Prostate gland (tissue), 2 donors: ENCODE measurements around the gene TOP2A.

Experiments
- CTCF ChIP-seq, 4 experiments: fragments of 200-600 bp in 2 of 4; fragments of 450-650 bp in 2 of 4; sonication (generic) in 2 of 4; IDR thresholded peaks; 1 replicate in 3 of 4; 2 replicates in 1 of 4; pipeline ENCODE4 v1.5.1; 2016 to 2019; ENCODE audit warnings: antibody characterized with exemption in 4 of 4, mild to moderate bottlenecking in 2 of 4, moderate library complexity in 2 of 4
- POLR2A ChIP-seq: fragments of 450-650 bp; IDR thresholded peaks from one replicate; pipeline ENCODE4 v1.6.1; 2016; ENCODE audit warnings: antibody characterized with exemption, mild to moderate bottlenecking
- POLR2AphosphoS5 ChIP-seq: sonication (generic); formaldehyde crosslinking; IDR thresholded peaks from one replicate; pipeline ENCODE4 v1.6.1; 2017; ENCODE audit warnings: antibody characterized with exemption

GRCh38 chr17:40402668-40403067 is 15.0 kb downstream of the TOP2A start:
- TF ChIP-seq CTCF (IDR thresholded peaks at IDR 0.05) (no peak), POLR2A (no peak), POLR2AphosphoS5 (no peak)
